Measurements from ENCODE around the gene MYO16.
A peak's percentile ranks its signal among the peaks of the same experiment; 100 is the strongest.

Gene MYO16

DNA sequence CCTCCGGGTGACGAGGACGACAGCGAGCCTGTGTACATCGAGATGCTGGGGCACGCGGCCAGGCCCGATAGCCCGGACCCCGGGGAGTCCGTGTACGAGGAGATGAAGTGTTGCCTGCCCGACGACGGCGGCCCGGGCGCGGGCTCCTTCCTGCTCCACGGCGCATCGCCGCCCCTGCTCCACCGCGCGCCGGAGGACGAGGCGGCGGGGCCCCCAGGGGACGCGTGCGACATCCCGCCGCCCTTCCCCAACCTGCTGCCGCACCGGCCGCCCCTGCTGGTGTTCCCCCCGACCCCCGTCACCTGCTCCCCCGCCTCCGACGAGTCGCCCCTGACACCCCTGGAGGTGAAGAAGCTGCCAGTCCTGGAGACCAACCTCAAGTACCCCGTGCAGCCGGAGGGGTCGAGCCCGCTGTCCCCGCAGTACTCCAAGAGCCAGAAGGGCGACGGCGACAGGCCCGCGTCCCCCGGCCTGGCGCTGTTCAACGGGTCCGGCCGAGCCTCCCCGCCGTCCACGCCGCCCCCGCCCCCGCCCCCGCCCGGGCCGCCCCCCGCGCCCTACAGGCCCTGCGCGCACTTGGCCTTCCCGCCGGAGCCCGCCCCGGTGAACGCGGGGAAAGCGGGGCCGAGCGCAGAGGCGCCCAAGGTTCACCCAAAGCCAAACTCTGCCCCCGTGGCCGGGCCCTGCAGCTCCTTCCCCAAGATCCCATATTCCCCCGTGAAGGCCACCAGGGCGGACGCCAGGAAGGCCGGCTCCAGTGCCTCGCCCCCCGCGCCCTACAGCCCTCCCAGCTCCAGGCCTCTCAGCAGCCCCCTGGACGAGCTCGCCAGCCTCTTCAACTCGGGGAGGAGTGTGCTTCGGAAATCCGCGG is 511.3 kb downstream of the MYO16 start:
- DNase-seq = peak in 1 of 10 donors; percentile 80
- intact Hi-C loops (cut with DNase I) = no loop called here

DNA sequence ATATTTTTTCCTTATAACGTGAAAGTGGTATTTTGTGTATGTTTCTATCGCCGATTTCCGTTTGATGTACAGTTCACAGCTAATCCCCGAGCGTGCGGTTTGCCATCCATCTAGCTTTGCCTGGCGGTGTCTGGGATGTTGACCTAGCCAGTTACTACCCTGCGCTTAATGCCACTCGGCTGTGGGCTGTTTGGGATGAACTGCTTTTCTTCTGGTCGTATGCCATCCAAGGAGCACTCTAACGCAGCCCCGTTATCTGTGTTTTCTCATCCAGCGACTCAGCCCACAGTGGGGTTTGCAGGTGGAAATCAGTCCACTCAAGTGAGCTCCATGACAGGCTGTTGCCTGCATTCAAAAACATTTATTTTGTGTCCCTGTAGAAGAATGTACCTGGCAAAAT is 512.3 kb downstream of the MYO16 start:
- DNase-seq = no peak
- intact Hi-C loops (cut with DNase I) = no loop called here

DNA sequence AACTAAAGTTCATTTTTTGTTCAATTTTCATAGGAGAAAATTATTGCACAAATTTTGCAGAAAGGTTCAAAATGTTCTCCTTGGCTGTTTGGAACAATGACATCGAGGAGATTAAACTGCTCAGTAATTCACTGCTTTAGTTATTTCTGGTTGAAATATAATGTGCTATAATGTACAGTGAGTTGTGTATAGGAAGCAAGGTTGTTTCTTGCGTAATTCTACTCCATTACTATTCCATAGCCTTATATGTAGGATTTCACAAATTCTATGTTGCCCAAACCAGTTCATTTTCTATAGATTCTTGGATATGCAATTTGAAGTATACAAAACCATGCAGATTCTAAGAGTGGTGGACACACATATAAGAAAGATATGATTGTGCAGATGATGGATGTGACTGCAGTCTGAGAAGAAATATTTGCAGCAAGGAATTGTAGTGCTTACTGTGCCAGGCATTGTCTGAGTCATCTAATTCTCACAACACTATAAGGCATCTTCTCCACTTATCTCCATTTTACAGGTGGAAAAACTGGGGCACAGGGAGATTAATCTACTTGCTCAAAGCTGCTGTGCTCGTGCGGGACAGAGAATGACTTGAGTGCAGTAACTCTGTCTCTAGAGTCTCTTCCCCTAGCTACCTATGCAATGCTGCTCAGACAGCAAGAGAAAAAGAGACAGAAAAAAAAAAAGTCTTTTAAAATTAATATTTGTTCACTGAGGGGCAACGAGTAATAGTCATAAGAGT is 515.5 kb downstream of the MYO16 start:
- intact Hi-C loops (cut with DNase I) = loop anchor here (5.0 kb wide), 1 partner anchor 637 kb away; no protein-coding TSS in a partner anchor
- DNase-seq = no peak

DNA sequence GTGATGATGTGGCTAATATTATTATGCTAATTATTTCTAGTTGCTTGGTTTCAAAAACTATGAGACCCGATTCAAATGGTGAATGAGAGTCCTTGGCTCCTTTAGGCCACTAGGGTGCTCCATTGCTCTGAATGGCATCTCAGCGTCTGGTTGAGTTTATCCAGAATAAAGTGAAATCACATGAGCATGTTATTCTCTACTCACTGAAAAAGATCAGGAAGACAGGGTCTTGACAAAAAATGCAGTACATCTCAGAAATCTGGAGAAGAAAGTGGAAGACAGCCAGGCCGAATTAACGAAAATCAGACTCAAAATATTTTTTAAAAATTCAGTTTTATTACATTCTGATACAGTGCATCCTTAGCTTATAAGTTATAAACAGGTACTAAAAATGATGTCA is 516.2 kb downstream of the MYO16 start:
- intact Hi-C loops (cut with DNase I) = loop anchor here (5.0 kb wide), 1 partner anchor 637 kb away; no protein-coding TSS in a partner anchor
- DNase-seq = peak in 1 of 10 donors; percentile 30

DNA sequence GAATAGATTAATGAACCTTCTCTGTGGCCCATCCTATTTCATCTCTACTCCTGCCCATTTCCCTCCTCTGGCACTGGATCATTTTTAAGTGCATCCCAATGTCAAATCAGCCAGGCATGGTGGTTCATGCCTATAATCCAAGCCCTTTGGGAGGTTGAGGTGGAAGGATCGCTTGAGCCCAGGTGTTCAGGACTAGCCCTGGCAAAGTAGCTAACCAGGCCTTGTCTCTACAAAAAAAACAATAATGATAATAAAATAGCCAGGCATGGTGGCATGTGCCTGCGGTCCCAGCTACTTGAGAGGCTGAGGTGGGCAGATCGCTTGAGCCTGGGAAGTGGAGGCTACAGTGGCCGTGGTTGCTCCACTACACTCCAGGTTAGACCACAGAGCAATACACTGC is 517.0 kb downstream of the MYO16 start:
- no peak for DNase-seq
- intact Hi-C loops (cut with DNase I) = loop anchor here (5.0 kb wide), 1 partner anchor 636 kb away; no protein-coding TSS in a partner anchor

DNA sequence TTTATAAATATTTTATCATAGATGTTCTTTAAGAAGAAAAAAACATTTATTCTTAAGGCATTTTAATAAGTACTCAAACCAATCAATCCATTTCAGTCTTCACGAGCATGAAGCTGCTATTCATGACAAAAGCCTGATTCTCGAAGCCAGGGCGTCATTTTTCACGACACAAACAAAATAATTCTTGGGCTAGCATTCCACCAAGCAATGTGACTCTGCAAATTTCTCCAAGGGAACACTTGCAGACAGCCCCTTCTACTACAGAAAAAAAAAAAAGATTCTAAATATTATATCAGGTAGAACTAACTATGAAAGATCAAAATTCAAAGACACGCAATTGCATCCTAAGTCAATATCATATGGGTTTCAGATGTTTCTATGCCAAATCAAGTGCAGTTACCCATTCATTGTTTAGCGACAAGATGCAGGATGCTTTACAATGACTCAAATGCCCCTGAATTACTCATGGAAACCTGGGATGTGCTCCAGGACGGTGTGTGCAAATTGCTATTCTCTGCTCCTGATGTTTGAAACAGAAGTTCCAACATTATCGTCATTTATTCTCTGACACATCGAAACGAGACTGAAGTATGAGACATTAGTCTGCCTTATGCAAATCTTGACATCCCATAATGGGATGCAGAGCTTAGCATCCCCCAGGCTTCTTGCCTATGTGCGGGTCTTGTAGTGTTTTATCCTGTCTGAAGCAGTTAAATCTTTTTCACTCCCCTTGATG is 517.7 kb downstream of the MYO16 start:
- DNase-seq = no peak
- intact Hi-C loops (cut with DNase I) = loop anchor here (5.0 kb wide), 1 partner anchor 635 kb away; no protein-coding TSS in a partner anchor

DNA sequence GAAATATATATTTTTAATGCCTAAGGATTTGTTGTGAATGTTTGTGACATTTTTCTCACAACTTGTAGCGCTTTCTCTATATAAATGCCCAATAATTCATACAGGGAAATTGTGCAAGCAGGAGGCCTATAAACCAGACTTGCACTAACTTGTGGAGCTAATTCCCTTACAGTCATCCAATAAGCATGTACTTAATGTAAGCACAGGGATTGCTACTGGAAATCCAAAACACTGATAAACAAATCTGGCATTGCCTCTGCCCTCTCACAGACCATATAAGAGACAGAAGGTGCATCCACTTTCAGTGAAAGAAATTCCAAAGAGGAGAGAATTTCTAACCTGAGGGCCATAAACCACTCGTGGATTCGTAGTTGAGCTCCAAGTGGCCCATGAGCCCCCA is 518.8 kb downstream of the MYO16 start:
- no peak for DNase-seq
- intact Hi-C loops (cut with DNase I) = loop anchor here (5.0 kb wide), 1 partner anchor 634 kb away; no protein-coding TSS in a partner anchor

DNA sequence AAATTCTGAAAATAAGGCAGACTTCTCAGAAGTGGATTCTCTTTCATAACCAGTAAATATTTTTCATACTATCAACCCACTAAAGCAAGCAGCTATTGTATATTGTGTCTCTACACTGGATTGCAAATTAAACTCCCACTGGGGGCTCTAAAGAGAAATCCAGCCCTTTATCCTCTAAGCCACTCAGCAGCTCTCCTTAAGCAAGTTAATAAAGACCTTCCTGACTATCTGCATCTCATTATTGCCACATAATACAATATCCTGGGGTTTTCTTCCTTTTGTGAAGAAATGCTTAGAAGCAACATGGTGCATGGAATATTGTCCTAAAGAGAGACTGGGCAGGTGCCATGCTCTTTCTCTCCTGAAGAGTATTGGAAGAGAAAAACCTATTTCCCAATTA is 521.3 kb downstream of the MYO16 start:
- intact Hi-C loops (cut with DNase I) = no loop called here
- DNase-seq = no peak

DNA sequence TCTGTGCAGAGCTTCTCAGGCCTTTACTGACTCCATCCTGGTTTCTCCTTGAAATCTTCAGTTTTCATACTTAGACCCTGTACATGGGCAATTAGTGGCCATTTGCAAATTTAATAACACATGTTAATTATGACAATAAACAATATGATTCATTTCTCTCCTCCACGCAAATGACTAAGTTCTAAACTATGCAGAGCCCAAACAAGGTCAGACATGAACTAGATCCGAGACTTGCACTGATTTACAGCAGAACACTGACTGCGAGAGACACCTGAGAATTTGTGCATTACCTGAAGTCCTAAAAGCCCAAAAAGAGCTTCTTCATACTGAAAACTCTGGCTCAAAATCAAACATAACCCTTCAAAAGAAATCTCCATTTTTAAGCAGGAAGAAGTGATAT is 521.8 kb downstream of the MYO16 start:
- no peak for DNase-seq
- intact Hi-C loops (cut with DNase I) = no loop called here

DNA sequence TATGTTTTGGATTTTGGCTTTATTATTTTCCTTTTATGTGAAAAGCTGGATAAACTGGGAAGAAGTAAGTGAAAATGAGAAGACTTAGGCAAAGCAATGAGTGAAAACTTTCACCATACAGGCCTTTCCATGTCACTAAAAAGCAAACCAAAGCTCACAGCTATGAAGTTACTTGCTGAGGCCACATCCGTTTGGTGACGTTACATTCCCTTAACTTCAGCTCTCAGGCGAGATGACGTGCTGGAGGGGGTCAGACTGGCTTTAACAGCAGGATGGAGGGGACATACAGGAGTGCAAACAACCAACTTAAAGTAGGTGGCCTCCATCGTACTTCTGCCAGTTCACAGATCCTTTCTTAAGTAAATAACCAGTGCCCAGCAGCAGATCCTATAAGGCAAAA is 522.3 kb downstream of the MYO16 start:
- no peak for DNase-seq
- intact Hi-C loops (cut with DNase I) = no loop called here

DNA sequence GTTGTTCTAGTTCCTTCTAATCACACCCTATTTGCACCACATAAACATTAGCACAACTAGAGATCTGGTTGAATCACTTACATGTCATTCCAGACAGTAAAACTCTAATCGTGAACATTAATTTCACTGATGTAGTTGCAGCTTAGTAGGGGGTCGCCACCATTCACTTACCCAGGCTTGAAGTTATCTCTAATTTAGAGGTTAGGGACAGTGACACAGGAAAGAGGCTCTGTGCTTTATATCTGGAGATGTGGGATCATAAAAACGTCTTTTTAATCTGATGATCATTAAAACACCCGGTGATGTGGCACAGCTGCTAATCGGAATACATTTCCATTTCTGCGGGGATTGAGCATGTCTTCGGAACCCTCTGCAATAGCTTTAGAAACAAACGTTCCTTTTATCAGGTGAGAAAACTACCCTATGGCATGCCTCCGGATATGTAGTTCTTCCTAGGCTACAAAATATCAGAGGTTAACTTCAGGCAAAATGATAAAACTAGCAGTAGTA is 523.0 kb downstream of the MYO16 start:
- no peak for DNase-seq
- intact Hi-C loops (cut with DNase I) = no loop called here

DNA sequence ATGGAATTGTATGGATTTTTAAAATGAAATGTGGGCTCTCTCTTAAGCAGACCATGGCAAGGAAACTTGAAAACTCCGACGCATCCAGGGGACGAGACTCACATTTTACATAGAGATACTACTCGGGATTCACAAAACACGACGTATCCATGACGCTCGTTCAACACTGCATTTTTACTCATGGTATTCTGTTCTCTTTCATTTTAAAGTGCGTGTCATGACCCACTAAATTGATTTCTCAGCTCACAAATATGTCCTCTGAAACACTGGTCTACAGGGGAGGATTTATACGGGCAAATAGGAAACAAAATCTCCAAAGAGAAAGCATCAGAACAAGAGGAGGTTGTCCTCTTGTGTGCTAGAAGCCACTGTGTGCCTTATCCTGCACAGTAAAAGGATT is 523.5 kb downstream of the MYO16 start:
- DNase-seq = no peak
- intact Hi-C loops (cut with DNase I) = no loop called here

DNA sequence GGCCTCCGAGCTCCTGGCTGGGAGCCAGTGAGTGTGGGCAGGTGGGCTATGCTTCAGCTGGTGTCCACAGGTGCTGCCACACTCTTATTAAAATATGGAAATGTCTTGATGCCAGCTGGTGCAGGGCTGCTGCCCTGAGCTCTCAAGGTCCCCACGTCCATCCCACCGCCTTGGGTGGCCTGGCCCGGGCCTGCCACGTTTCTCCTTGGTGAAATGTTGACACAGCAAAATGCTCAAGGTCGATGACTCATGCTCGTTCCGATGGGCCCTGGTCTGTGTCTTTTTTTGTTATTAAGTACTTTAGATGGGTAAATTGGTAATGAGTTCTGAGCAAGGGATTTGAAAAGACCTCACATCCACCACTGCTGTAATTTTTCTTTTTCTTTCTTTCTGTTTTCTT is 524.7 kb downstream of the MYO16 start:
- intact Hi-C loops (cut with DNase I) = no loop called here

DNA sequence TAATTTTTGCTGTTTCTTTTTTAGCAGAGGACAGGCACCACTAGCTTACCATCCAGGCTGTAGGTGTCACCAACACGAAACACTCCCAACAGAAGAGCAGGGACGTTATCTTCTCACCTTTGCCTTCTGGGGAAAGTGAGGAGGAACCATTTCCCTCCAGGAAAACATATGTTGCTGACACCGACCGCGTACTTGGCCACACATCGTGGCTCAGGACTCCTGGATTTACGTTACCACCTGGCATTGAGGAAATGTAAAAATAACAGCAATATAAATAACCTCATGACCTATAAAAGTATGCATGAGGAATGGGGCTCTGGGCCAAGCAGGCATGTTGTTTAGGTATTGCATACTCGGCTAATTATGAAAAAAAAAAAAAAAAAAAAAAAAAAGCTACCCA is 525.1 kb downstream of the MYO16 start:
- intact Hi-C loops (cut with DNase I) = no loop called here

More for the DNA sequence above, 524.7 kb downstream of the MYO16 start:
- DNase-seq = no peak

DNA sequence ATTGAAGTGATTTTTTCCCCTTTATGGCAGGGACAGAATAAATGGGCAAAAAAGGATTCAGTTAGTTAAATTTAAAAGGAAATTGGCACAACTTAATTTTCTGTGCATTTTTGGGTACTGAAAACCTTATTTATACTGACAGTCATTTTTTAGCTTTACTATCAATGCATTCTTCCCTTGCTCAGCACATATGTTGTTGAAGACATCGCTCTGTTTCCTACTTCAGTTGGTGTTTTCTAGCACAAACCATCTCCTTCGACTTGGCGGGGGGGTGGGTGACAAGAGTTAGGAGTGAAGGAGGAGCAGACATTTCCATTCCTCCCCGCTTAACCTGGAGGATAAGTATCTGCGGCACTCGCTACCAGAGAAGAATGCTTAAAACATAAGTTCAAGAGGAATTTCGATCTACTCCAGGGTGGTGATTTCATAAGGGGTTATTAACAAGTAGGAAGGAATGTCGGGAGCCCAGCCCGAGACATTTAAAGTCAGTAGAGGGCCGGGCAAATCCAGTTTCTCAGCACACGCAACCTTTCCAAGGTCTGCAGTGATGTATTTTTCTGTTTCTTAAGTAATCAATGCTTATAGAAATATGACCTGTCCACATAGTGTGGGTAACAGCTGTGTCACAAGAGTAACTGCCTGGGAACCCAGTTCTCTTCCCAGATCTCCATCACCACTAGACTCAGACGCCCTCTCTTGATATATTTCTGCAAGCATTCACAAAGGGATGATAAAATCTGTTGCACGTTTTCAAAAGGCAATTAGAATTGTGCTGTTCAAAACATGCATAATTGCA is 525.8 kb downstream of the MYO16 start:
- DNase-seq = no peak
- intact Hi-C loops (cut with DNase I) = no loop called here

More for the DNA sequence above, 525.1 kb downstream of the MYO16 start:
- DNase-seq = no peak

DNA sequence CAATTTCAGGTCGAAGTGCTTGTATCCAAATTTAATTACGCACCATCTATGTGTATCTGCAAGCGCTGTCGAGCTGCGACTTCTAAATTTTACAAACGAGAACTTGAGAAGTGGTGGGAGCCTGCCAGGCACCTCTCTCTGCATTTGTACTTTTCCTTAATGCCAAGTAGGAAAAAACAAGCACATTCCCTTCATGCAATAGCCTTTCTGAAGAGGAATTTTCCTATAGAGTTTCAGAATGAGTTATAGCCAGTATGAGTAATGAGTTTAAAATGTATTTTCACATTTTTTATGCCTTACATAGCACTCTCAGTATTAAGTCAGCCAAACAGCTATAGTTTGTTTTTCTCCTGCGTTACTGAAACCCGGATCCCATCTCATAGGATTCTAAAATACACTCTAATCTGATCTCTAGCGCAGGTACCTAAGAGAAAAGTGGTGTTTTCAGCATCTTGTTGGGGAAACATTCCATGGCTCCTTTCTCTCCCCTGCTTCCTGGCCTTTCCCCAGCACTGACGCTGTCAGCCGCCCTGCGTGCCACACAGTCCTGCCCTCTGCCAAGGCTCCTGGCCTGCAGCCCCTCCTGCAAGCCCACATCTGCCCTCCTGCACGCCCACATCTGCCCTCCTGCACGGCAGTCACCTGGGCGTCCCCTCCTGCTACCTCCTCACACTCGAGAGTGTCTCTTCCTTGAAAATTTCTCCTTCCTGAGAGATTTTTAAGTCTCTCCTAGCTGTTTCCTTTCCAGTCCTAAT is 526.9 kb downstream of the MYO16 start:
- DNase-seq = peak in 7 of 10 donors; percentile 26 to 88 (median 54)
- intact Hi-C loops (cut with DNase I) = no loop called here

DNA sequence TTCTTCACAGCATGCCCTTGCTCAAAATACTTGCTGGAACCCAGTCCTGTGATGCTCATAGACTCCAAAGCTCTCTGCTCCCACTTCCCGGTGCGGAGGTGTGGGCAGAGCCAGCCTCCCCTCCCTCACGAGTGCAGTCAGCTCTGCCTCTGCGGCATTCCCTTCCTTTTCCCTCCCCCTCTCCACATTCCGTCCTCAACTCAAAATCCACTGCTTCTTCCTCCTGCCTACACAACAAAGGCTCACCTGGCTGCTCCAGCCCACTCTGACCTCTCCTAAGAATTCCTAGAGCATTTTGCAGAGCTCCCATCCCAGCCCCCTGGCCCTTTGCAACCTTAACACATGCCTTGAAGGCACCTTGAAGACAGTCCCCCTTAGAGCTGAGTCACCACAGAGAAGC is 527.9 kb downstream of the MYO16 start:
- intact Hi-C loops (cut with DNase I) = no loop called here
- peak in 3 of 10 donors; percentile 80 to 89 (median 84) for DNase-seq

DNA sequence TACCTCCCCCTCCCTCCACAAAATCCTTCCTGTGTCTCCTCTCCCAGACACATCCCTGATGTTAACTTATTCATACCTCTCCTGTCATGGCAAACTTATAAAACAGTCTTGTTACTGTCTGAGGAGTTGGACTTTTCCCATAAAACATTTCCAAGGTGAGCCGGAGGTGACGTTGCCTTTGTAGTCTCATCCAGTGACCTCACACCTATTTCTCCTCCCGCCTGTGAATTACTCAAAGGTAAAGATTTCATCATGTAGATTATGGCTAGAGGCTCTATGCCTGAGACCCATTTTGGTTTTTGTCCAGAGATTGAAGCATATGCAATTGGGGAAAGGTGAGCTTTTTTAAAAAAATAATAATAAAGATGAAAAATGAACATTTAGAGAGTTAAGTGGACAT is 529.0 kb downstream of the MYO16 start:
- intact Hi-C loops (cut with DNase I) = no loop called here
- DNase-seq = no peak
